H1 (cell line): Measurements from ENCODE around the gene NRN1. TPM values are rescaled to one million over a fixed set of nuclear protein-coding genes. Genes with fewer than 3 reads are reported as not detected.
A peak's percentile ranks its signal among the peaks of the same experiment; 100 is the strongest.

Experiments used
- CTCF ChIA-PET: fragments of 300-600 bp; sonication (Branson Sonifier 250); formaldehyde crosslinking; loops from one replicate; lab custom pipeline; 2021; ENCODE audit not compliant: partially characterized antibody; lab: Charles Lee
- POLR2A ChIA-PET: fragments of 300-600 bp; sonication (Branson Sonifier 250); formaldehyde crosslinking; loops from one replicate; lab custom pipeline; 2021; ENCODE audit warnings: inconsistent platforms; ENCODE audit not compliant: partially characterized antibody; lab: Charles Lee
- DNase-seq, 2 experiments: peaks; one replicate each; pipeline versions ENCODE4 v3.0.0 to v3.0.0-alpha.2; 2010 to 2022; ENCODE audit warnings: low spot score in 2 of 2, low read depth in 1 of 2, mixed read lengths in 1 of 2
- FAIRE-seq: peaks from 2 replicates; lab custom pipeline; 2011; peaks lifted over from hg19 to GRCh38; lab: Jason Lieb, UNC
- H2AFZ ChIP-seq: 2 replicates; pipeline ENCODE4 v1.8.1; 2012; ENCODE audit warnings: low read length, inconsistent platforms
- H2AK5ac ChIP-seq: 2 replicates; pipeline ENCODE4 v1.6.1; 2013; ENCODE audit warnings: low read depth, low read length
- H2BK120ac ChIP-seq: replicated peaks from 2 replicates; pipeline ENCODE3; 2013; ENCODE audit warnings: low read depth, low read length, inconsistent platforms
- H2BK12ac ChIP-seq: 2 replicates; pipeline ENCODE4 v1.6.1; 2013; ENCODE audit warnings: low read depth, low read length
- H2BK15ac ChIP-seq: 2 replicates; pipeline ENCODE4 v1.6.1; 2013; ENCODE audit warnings: low read length
- H2BK20ac ChIP-seq: 2 replicates; pipeline ENCODE4 v1.6.1; 2013; ENCODE audit warnings: low read length
- H2BK5ac ChIP-seq: 2 replicates; pipeline ENCODE4 v1.6.1; 2013; ENCODE audit warnings: low read depth, low read length
- H3K14ac ChIP-seq: 2 replicates; pipeline ENCODE4 v1.6.1; 2013; ENCODE audit warnings: inconsistent platforms; ENCODE audit not compliant: insufficient read length
- H3K18ac ChIP-seq: 2 replicates; pipeline ENCODE4 v1.6.1; 2013; ENCODE audit warnings: low read length; ENCODE audit errors: extremely low read depth
- H3K23ac ChIP-seq: 2 replicates; pipeline ENCODE4 v1.6.1; 2013; ENCODE audit warnings: inconsistent platforms; ENCODE audit not compliant: insufficient read length
- H3K23me2 ChIP-seq: 2 replicates; pipeline ENCODE4 v1.6.1; 2013; ENCODE audit warnings: low read depth, low read length
- H3K27ac ChIP-seq: 2 replicates; pipeline ENCODE4 v1.6.1; 2011; ENCODE audit warnings: low read depth, low read length, inconsistent platforms
- H3K27me3 ChIP-seq, 4 experiments: replicated peaks in 1 of 4; 1 replicate in 1 of 4; 2 replicates in 3 of 4; pipeline versions ENCODE4 v1.6.1 to v1.8.1; 2011 to 2013; ENCODE audit warnings: low read length in 3 of 4, mild to moderate bottlenecking in 3 of 4, inconsistent platforms in 2 of 4, mixed read lengths in 2 of 4, moderate library complexity in 1 of 4; ENCODE audit not compliant: control insufficient read depth in 3 of 4, insufficient read depth in 3 of 4; ENCODE audit errors: extremely low read depth in 1 of 4
- H3K36me3 ChIP-seq, 4 experiments: 2 replicates each; pipeline versions ENCODE4 v1.6.1 to v1.8.1; 2011 to 2013; ENCODE audit warnings: mild to moderate bottlenecking in 4 of 4, low read length in 3 of 4, moderate library complexity in 2 of 4, control low read depth in 1 of 4, inconsistent platforms in 1 of 4; ENCODE audit not compliant: insufficient read depth in 4 of 4, control insufficient read depth in 2 of 4
- H3K4ac ChIP-seq: replicated peaks from 2 replicates; pipeline ENCODE3; 2013; ENCODE audit warnings: low read length, low read depth, mixed read lengths, inconsistent platforms; ENCODE audit not compliant: insufficient read length
- H3K4me1 ChIP-seq, 4 experiments: replicated peaks in 1 of 4; 1 replicate in 1 of 4; 2 replicates in 3 of 4; pipeline versions ENCODE4 v1.6.1 to v1.8.1; 2011 to 2013; ENCODE audit warnings: low read length in 3 of 4, inconsistent platforms in 2 of 4, mixed read lengths in 1 of 4; ENCODE audit not compliant: insufficient read depth in 4 of 4, control insufficient read depth in 3 of 4
- H3K4me2 ChIP-seq, 2 experiments: 2 replicates each; pipeline versions ENCODE4 v1.6.1 to v1.8.1; 2011 to 2013; ENCODE audit warnings: low read depth in 2 of 2, low read length in 2 of 2, control low read depth in 1 of 2, inconsistent platforms in 1 of 2, mild to moderate bottlenecking in 1 of 2; ENCODE audit not compliant: insufficient read depth in 1 of 2
- H3K4me3 ChIP-seq, 4 experiments: fragments of 200-600, 300-600 bp in 1 of 4; sonication (generic), shearing (Covaris generic), sonication (Bioruptor Twin) in 1 of 4; 2 replicates each; pipeline versions ENCODE4 v1.5.1 to v1.8.1; 2011 to 2016; ENCODE audit warnings: low read length in 4 of 4, low read depth in 3 of 4, control low read depth in 2 of 4, inconsistent platforms in 2 of 4, mild to moderate bottlenecking in 2 of 4, mixed read lengths in 1 of 4, moderate library complexity in 1 of 4; ENCODE audit not compliant: insufficient read depth in 2 of 4; ENCODE audit errors: extremely low read depth in 1 of 4
- H3K56ac ChIP-seq: replicated peaks from 2 replicates; pipeline ENCODE3; 2013; ENCODE audit warnings: low read depth, mild to moderate bottlenecking, mixed read lengths, low read length, inconsistent platforms; ENCODE audit not compliant: insufficient read length
- H3K79me1 ChIP-seq: 2 replicates; pipeline ENCODE4 v1.6.1; 2013; ENCODE audit warnings: low read depth, low read length, control low read depth
- H3K79me2 ChIP-seq, 2 experiments: 2 replicates each; pipeline versions ENCODE4 v1.6.1 to v1.8.1; 2012 to 2013; ENCODE audit warnings: low read length in 2 of 2, mild to moderate bottlenecking in 2 of 2, inconsistent platforms in 1 of 2; ENCODE audit not compliant: insufficient read depth in 2 of 2, control insufficient read depth in 1 of 2
- H3K9ac ChIP-seq, 4 experiments: replicated peaks in 1 of 4; 1 replicate in 1 of 4; 2 replicates in 3 of 4; pipeline versions ENCODE4 v1.6.1 to v1.8.1; 2011 to 2013; ENCODE audit warnings: low read depth in 3 of 4, low read length in 3 of 4, control low read depth in 2 of 4, mild to moderate bottlenecking in 2 of 4, moderate library complexity in 2 of 4, inconsistent platforms in 1 of 4; ENCODE audit errors: extremely low read depth in 1 of 4
- H3K9me3 ChIP-seq, 2 experiments: 2 replicates each; pipeline versions ENCODE4 v1.6.1 to v1.8.1; 2012 to 2013; ENCODE audit warnings: mild to moderate bottlenecking in 2 of 2, moderate library complexity in 2 of 2, control low read depth in 1 of 2, inconsistent platforms in 1 of 2, low read depth in 1 of 2, low read length in 1 of 2, mixed read lengths in 1 of 2; ENCODE audit not compliant: insufficient read depth in 2 of 2
- H4K20me1 ChIP-seq, 2 experiments: replicated peaks in 1 of 2; 2 replicates each; pipeline versions ENCODE3 to v1.8.1; 2011 to 2013; ENCODE audit warnings: inconsistent platforms in 2 of 2, low read length in 2 of 2, mild to moderate bottlenecking in 1 of 2; ENCODE audit not compliant: insufficient read depth in 2 of 2, control insufficient read depth in 1 of 2
- H4K5ac ChIP-seq: 2 replicates; pipeline ENCODE4 v1.6.1; 2013; ENCODE audit warnings: low read length, low read depth, mixed read lengths, inconsistent platforms; ENCODE audit not compliant: insufficient read length
- H4K8ac ChIP-seq: 2 replicates; pipeline ENCODE4 v1.8.0; 2013; ENCODE audit warnings: mild to moderate bottlenecking, moderate library complexity, low read length, inconsistent platforms; ENCODE audit not compliant: insufficient read depth; ENCODE audit errors: extremely low read depth
- H4K91ac ChIP-seq: replicated peaks from 2 replicates; pipeline ENCODE3; 2013; ENCODE audit warnings: low read length, mixed read lengths, inconsistent platforms; ENCODE audit not compliant: insufficient read length
- EGR1 ChIP-seq: IDR thresholded peaks from 2 replicates; pipeline ENCODE4 v1.6.1; 2011; ENCODE audit warnings: low read depth, low read length, borderline replicate concordance
- GTF2F1 ChIP-seq: IDR thresholded peaks from 2 replicates; pipeline ENCODE4 v1.6.1; 2012; ENCODE audit warnings: low read depth, low read length, improper control_type of control experiment, borderline replicate concordance
- KDM4A ChIP-seq: IDR thresholded peaks from one replicate; pipeline ENCODE4 v1.7.1; 2012; ENCODE audit warnings: low read depth, mild to moderate bottlenecking, moderate library complexity, low read length, inconsistent platforms; ENCODE audit not compliant: severe bottlenecking
- SUZ12 ChIP-seq: fragments of 200-600 bp; sonication (generic); IDR thresholded peaks from 2 replicates; pipeline ENCODE4 v1.6.1; 2012; ENCODE audit warnings: mild to moderate bottlenecking, inconsistent platforms, low read length, moderate library complexity, mixed read lengths
- WGBS, 2 experiments: shearing (Covaris generic) in 1 of 2; methylation state at CpG; one replicate each; pipeline versions ENCODE4 v1.1.6 to v1.1.7; 2013 to 2015; ENCODE audit warnings: low lambda C conversion rate in 2 of 2, mixed read lengths in 2 of 2, inconsistent platforms in 1 of 2, low coverage in 1 of 2, missing lambda C conversion rate in 1 of 2; ENCODE audit not compliant: insufficient replicate concordance in 2 of 2, insufficient coverage in 1 of 2, insufficient read length in 1 of 2; ENCODE audit errors: extremely low coverage in 1 of 2, missing lambda C conversion rate in 1 of 2; 5-methylcytosine and 5-hydroxymethylcytosine counted together
- long read RNA-seq, 2 experiments: library from RNA in 1 of 2; library from capped mRNA in 1 of 2; stranded (forward); transcript quantifications; one replicate each; pipeline ENCODE4 v2.0.0, GENCODE V29; 2021; ENCODE audit warnings: inconsistent platforms in 1 of 2
- polyA minus RNA-seq, 3 experiments: library from RNA; depleted of rRNA, polyadenylated mRNA; stranded (reverse); fragments of >200 nt; gene quantifications; 1 replicate in 2 of 3; 2 replicates in 1 of 3; pipeline ENCODE4 v1.2.3, GENCODE V29; 2011
- polyA plus RNA-seq, 7 experiments: library from polyadenylated mRNA; depleted of rRNA in 3 of 7; stranded (reverse) in 5 of 7; unstranded in 2 of 7; fragments of >200 nt in 5 of 7; fragments of 200-250 nt in 2 of 7; gene quantifications; 1 replicate in 5 of 7; 2 replicates in 1 of 7; 4 replicates in 1 of 7; pipeline versions ENCODE4 v1.2.1 to v1.2.3, GENCODE V29; 2011 to 2013; ENCODE audit warnings: missing spikeins in 2 of 7, mixed read lengths in 2 of 7
- total RNA-seq: library from RNA; stranded (reverse); fragmentation: NEBNext Ultra II Directional; extraction: Animal tissue kit (Norgen Biotek cat#: 25700); gene quantifications from 2 replicates; pipeline ENCODE4 v1.2.1, GENCODE V29; 2021
- TF ChIP-seq, protein P1 (sequence below): IDR thresholded peaks from 2 replicates; pipeline ENCODE4 v1.6.1; 2012; ENCODE audit warnings: inconsistent platforms

NRN1 gene, protein sequence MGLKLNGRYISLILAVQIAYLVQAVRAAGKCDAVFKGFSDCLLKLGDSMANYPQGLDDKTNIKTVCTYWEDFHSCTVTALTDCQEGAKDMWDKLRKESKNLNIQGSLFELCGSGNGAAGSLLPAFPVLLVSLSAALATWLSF
- total RNA-seq (0.26 TPM in 1 of 2 replicates, not detected in the other), polyA plus RNA-seq (2011; rRNA removed) (0.06 and 0.11 TPM in 2 replicates), polyA minus RNA-seq (2011; rRNA and poly(A)+ RNA removed) (not detected in 2 replicates)
- 0.10 TPM for polyA plus RNA-seq (2011; cell fraction: cytosol; rRNA removed)
- not detected for polyA plus RNA-seq (2011; cell fraction: nucleus; rRNA removed)
- 0.19 to 0.25 TPM in 2 of 4 replicates, not detected in the others for polyA plus RNA-seq (2012, experiment 1 of 2)
- polyA plus RNA-seq (2012, experiment 2 of 2), result not detected
- polyA plus RNA-seq (2013, experiment 1 of 2), result 0.26 TPM
- 0.28 TPM for polyA plus RNA-seq (2013, experiment 2 of 2)
- not detected for polyA minus RNA-seq (2011; cell fraction: cytosol; rRNA and poly(A)+ RNA removed)
- not detected for polyA minus RNA-seq (2011; cell fraction: nucleus; rRNA and poly(A)+ RNA removed)
- long read RNA-seq, experiment 1, result 0 reads
- long read RNA-seq, experiment 2, partial matches to known transcripts, result 1 of 1 reads
- long read RNA-seq, experiment 2, other reads (novel, unspliced or antisense), result 0 of 1 reads

DNA sequence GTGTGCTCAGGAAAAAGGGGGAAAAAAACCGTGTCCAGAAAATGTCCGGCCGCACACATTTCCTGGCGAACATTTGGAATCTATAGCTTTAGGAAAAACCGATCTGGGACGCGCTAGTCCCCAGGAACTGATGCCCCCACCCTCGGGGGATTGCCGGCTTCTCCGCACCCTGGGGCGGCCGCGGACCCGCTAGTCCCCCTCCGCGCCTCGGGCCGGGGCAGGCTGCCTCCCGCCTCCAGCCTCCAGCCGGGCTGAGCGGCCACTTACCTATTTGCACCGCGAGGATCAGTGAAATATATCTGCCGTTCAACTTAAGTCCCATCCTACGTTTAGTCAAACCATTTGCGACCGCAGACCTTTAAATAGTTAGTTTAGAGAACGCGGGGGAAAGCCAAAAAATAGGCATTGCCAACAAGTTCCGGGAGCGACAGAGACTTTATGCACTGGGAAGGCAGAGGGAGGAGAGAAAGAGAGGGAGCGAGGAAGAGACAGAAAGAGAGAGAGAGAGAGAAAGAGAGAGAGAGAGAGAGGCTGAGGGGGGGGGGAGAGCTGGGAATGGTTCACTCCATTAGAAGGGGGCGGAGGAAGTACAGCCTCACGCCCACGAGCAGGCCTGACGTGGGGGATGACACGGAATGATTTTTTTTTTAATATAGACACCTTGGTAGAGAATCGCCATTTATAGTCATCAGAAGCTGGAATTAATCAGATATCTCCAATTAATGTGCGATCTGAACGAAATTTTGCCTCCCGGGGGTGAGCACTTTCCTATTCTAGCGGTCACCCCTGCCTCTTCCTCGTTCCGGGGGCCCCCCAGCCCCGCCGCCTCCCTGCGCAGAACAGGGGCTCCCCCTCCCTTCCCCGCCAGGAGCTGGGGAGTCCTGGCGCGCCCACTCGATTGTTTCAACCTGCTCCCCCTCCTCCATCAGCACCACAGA, at the start of gene NRN1:
TSS of gene NRN1 (minus strand) at position 498 of the 938 bp plus-strand sequence. CDS start at position 322, 176 bp downstream.
- Histone ChIP-seq H3K79me2 (no peaks in the 10 kb centered on the region), H4K91ac (no peak within 1 kb of the TSS), H3K56ac (no peak within 1 kb of the TSS), H3K79me1 (no peaks in the 10 kb centered on the region), H3K14ac (no peak within 1 kb of the TSS), H3K27ac (no peak within 1 kb of the TSS), H2BK5ac (no peak within 1 kb of the TSS), H3K23ac (no peak within 1 kb of the TSS), H2AFZ (0 out of 2 replicates have a peak within 1 kb of the TSS, but pooled peaks have one; percentile 26), H3K36me3 (no peaks in the 10 kb centered on the region), H3K23me2 (peaks cover 30% of the 10 kb centered on the region), H2BK15ac (peak within 1 kb of the TSS; percentile 92; the same call in 1 of the 2 replicates), H3K9me3 (no peaks in the 10 kb centered on the region), H2BK12ac (no peak within 1 kb of the TSS), H4K8ac (no peak within 1 kb of the TSS), H3K4ac (no peak within 1 kb of the TSS), H3K27me3 (peaks cover 40 to 75% (median 67%) of the 10 kb centered on the region in 4 experiments), H3K4me1 (peaks cover 14 to 45% (median 30%) of the 10 kb centered on the region in 4 experiments), H3K18ac (peak within 1 kb of the TSS; percentile 78), H2AK5ac (no peak within 1 kb of the TSS), H3K4me3 (peak within 1 kb of the TSS; percentile 60 to 74 (median 70)), H2BK120ac (no peak within 1 kb of the TSS), H4K5ac (no peak within 1 kb of the TSS), H2BK20ac (no peak within 1 kb of the TSS), H4K20me1 (peaks cover 6 to 10% of the 10 kb centered on the region in 2 experiments), H3K4me2 (peak within 1 kb of the TSS; percentile 94 to 99), H3K9ac (no peak within 1 kb of the TSS; a peak in 1 of 7 replicates)
- FAIRE-seq (no peak), DNase-seq (peak in 1 of 2 experiments; percentile 54)
- ChIA-PET CTCF (interaction anchor here (0.6 to 4.4 kb wide), 11 partner anchors 8 to 1535 kb away, joined by 3 to 27 read pairs (median 3); no protein-coding TSS in a partner anchor), POLR2A (interaction anchor here (1.8 to 2.9 kb wide), 2 partner anchors 9 to 540 kb away, joined by 6 to 10 read pairs; no protein-coding TSS in a partner anchor)
- 2% methylated on average over 39 of the region's 51 CpGs; no CpG with 5 or more reads in 1 of the 2 experiments for WGBS, 2 experiments
- TF ChIP-seq, protein P1, sequence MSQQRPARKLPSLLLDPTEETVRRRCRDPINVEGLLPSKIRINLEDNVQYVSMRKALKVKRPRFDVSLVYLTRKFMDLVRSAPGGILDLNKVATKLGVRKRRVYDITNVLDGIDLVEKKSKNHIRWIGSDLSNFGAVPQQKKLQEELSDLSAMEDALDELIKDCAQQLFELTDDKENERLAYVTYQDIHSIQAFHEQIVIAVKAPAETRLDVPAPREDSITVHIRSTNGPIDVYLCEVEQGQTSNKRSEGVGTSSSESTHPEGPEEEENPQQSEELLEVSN, result no peak
- TF ChIP-seq GTF2F1, result no peak
- TF ChIP-seq KDM4A, result peak; percentile 24
- no peak for TF ChIP-seq EGR1
- TF ChIP-seq SUZ12, result peak; percentile 79
